Measurements from ENCODE around the gene WDR54.
A peak's percentile ranks its signal among the peaks of the same experiment; 100 is the strongest.

Gene WDR54
- total RNA-seq: 28.1 to 29.9 reads per million in 2 donors

GRCh38 chr2:74421221-74421870 lies at the start of gene WDR54, which contains the start of gene C2orf81:
Gene WDR54 (plus strand): TSS chr2:74421730. CDS start chr2:74422154, 424 bp downstream.
Gene C2orf81 (minus strand): TSS chr2:74421619. CDS start chr2:74421560, 59 bp downstream.
- peak; percentile 89 for DNase-seq

GRCh38 chr2:74372674-74373073 lies 48.9 kb upstream of the WDR54 start:
- no peak for DNase-seq

GRCh38 chr2:74373221-74373676 lies 48.3 kb upstream of the WDR54 start:
- DNase-seq: no peak

- DNase-seq: no peak
These were observed 47.5 kb upstream of the WDR54 start for GRCh38 chr2:74373985-74374384.

- no peak for DNase-seq
These were observed 46.9 kb upstream of the WDR54 start for GRCh38 chr2:74374509-74375205.

GRCh38 chr2:74375838-74376237 lies 45.7 kb upstream of the WDR54 start:
- no peak for DNase-seq

GRCh38 chr2:74378007-74378406 lies 43.5 kb upstream of the WDR54 start:
- DNase-seq: no peak

GRCh38 chr2:74379851-74380789 lies 41.4 kb upstream of the WDR54 start, which contains the start of gene DCTN1:
Gene DCTN1 (minus strand): TSS chr2:74380311. CDS start chr2:74380037, 274 bp downstream.
- no peak for DNase-seq

GRCh38 chr2:74381751-74382150 lies 39.8 kb upstream of the WDR54 start:
- DNase-seq: no peak

GRCh38 chr2:74383254-74383653 lies 38.3 kb upstream of the WDR54 start:
- DNase-seq: no peak

GRCh38 chr2:74384051-74384450 lies 37.5 kb upstream of the WDR54 start:
- DNase-seq: no peak

- no peak for DNase-seq
These were observed 36.1 kb upstream of the WDR54 start for GRCh38 chr2:74385396-74385795.

GRCh38 chr2:74387346-74387745 lies 34.2 kb upstream of the WDR54 start:
- no peak for DNase-seq

- no peak for DNase-seq
These were observed 30.9 kb upstream of the WDR54 start for GRCh38 chr2:74390606-74391005.

GRCh38 chr2:74391209-74391579 lies 30.3 kb upstream of the WDR54 start:
- no peak for DNase-seq

GRCh38 chr2:74391580-74392448 lies 29.7 kb upstream of the WDR54 start:
- peak; percentile 72 for DNase-seq

- no peak for DNase-seq
These were observed 29.1 kb upstream of the WDR54 start for GRCh38 chr2:74392449-74392743.

GRCh38 chr2:74393525-74393924 lies 28.0 kb upstream of the WDR54 start:
- DNase-seq: no peak

- no peak for DNase-seq
These were observed 25.4 kb upstream of the WDR54 start for GRCh38 chr2:74396149-74396548.

- no peak for DNase-seq
These were observed 21.7 kb upstream of the WDR54 start for GRCh38 chr2:74399785-74400184.

GRCh38 chr2:74401891-74402290 lies 19.6 kb upstream of the WDR54 start:
- DNase-seq: no peak

- no peak for DNase-seq
These were observed 15.5 kb upstream of the WDR54 start for GRCh38 chr2:74406035-74406434.

Measured in activated gamma-delta T cell (primary cell).